Measurements from ENCODE around the gene TPRX1.

Gene TPRX1

DNA sequence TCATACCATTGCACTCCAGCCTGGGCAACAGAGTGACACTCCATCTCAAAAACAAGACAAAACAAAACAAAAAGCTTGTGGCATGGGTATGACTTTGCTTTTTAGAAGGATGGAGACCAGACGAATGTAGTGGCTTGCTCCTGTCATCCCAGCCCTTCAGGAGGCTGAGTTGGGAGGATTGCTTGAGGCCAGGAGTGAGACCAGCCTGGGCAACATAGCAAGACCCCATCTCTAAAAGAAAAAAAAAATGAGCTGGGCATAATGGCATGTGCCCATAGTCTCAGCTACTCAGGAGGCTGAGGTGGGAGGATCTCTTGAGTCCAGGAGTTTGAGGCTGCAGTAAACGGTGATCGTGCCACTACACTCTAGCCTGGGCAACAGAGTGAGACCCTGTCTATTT lies 42.2 kb downstream of the TPRX1 start:
- in situ Hi-C loops (cut with MboI; ENCODE audit: low sequenced_read_pairs, unreplicated experiment): no loop called here
- no peak for DNase-seq (ENCODE audit: low spot score)
- TF ChIP-seq, protein P1, sequence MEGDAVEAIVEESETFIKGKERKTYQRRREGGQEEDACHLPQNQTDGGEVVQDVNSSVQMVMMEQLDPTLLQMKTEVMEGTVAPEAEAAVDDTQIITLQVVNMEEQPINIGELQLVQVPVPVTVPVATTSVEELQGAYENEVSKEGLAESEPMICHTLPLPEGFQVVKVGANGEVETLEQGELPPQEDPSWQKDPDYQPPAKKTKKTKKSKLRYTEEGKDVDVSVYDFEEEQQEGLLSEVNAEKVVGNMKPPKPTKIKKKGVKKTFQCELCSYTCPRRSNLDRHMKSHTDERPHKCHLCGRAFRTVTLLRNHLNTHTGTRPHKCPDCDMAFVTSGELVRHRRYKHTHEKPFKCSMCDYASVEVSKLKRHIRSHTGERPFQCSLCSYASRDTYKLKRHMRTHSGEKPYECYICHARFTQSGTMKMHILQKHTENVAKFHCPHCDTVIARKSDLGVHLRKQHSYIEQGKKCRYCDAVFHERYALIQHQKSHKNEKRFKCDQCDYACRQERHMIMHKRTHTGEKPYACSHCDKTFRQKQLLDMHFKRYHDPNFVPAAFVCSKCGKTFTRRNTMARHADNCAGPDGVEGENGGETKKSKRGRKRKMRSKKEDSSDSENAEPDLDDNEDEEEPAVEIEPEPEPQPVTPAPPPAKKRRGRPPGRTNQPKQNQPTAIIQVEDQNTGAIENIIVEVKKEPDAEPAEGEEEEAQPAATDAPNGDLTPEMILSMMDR (IDR thresholded peaks at IDR 0.05; ENCODE audit: borderline replicate concordance, control extremely low read depth, extremely low read depth, insufficient read depth, missing control alignments): no peak

DNA sequence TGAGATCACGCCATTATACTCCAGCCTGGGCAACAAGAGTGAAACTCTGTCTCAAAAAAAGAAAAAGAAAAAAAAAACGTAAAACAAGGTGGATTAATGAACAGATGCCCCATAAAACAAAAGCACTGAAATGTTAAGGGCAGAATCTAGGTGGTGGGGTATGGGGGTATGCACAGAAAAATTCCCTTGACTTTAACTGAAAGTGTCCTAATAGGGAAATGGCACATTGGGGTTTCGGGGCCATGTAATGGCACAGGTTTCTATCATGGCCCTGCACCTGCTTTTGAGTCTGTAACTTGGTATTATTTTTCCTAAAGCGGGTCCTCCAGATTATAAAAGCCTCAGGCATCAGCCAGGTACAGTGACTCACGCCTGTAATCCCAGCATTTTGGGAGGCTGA lies 42.8 kb downstream of the TPRX1 start:
- TF ChIP-seq, protein P1 (IDR thresholded peaks at IDR 0.05; ENCODE audit: borderline replicate concordance, control extremely low read depth, extremely low read depth, insufficient read depth, missing control alignments): no peak
- in situ Hi-C loops (cut with MboI; ENCODE audit: low sequenced_read_pairs, unreplicated experiment): no loop called here
- DNase-seq (ENCODE audit: low spot score): no peak

DNA sequence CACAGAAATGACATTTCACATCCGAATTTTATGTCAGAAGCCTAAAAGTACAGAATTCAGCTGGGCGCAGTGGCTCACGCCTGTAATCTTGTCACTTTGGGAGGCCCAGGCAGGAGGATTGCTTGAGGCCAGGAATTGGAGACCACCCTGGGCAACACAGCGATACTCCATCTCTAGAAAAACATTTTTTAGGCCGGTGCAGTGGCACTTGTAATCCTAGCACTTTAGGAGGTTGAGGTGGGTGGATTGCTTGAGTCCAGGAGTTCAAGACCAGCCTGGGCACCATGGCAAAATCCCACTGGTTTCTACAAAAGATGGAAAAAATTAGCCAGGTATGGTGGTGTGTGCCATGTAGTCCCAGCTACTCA lies 43.7 kb downstream of the TPRX1 start:
- in situ Hi-C loops (cut with MboI; ENCODE audit: low sequenced_read_pairs, unreplicated experiment): no loop called here
- DNase-seq (ENCODE audit: low spot score): no peak

DNA sequence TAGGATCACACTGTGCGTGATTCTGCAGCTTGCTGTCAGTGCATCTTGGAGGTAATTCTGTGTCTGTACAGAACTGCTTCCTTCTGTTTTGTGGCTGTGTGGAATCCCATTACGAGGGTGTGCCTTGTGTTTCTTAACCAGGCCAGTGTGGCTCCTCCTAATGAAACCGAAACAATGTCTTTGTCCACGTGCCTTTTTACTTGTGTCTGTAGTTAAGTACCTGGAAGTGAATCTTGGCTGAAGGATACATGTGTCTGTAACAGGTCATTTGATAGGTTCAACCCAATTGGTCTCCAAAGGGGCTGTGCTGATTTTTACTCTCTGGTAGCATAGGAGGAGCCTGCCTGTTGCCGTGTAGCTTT lies 45.9 kb downstream of the TPRX1 start:
- TF ChIP-seq, protein P1 (IDR thresholded peaks at IDR 0.05; ENCODE audit: borderline replicate concordance, control extremely low read depth, extremely low read depth, insufficient read depth, missing control alignments): no peak
- peak; percentile 3 for DNase-seq (ENCODE audit: low spot score)
- in situ Hi-C loops (cut with MboI; ENCODE audit: low sequenced_read_pairs, unreplicated experiment): no loop called here

More for the DNA sequence above, 43.7 kb downstream of the TPRX1 start:
- TF ChIP-seq, protein P1 (IDR thresholded peaks at IDR 0.05; ENCODE audit: borderline replicate concordance, control extremely low read depth, extremely low read depth, insufficient read depth, missing control alignments): no peak

DNA sequence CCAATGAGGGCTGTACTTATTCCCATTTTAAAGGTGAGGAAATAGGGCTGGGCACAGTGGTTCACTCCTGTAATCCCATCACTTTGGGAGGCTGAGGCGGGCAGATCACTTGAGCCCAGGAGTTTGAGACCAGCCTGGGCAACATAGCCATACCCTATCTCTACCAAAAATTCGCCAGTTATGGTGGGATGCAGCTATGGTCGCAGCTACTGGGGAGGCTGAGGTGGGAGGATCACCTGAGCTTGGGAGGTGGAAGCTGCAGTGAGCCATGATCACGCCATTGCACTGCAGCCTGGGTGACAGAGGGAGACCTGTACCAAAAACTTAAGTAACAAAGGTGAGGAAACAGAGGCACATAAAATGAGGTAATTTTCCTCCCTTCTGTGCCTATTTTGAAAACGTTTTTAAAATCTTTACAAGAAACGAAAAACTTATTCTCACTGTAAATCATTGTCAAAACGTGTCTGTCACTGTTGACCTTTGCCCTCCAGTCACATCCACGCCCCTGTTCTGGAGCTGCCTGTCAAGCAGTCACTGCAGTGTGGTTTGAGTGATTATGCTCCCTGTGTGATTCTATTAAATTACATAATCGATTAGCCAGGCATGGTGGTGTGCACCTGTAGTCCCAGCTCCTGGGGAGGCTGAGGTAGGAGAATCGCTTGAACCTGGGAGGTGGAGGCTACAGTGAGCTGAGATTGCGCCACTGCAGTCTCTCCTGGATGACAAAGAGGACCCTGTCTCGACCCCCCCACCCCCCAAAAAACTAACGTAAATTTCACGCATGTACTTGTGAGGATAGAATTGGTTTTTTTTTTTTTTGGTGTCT lies 46.5 kb downstream of the TPRX1 start:
- in situ Hi-C loops (cut with MboI; ENCODE audit: low sequenced_read_pairs, unreplicated experiment): no loop called here
- no peak for DNase-seq (ENCODE audit: low spot score)
- TF ChIP-seq, protein P1 (IDR thresholded peaks at IDR 0.05; ENCODE audit: borderline replicate concordance, control extremely low read depth, extremely low read depth, insufficient read depth, missing control alignments): no peak

DNA sequence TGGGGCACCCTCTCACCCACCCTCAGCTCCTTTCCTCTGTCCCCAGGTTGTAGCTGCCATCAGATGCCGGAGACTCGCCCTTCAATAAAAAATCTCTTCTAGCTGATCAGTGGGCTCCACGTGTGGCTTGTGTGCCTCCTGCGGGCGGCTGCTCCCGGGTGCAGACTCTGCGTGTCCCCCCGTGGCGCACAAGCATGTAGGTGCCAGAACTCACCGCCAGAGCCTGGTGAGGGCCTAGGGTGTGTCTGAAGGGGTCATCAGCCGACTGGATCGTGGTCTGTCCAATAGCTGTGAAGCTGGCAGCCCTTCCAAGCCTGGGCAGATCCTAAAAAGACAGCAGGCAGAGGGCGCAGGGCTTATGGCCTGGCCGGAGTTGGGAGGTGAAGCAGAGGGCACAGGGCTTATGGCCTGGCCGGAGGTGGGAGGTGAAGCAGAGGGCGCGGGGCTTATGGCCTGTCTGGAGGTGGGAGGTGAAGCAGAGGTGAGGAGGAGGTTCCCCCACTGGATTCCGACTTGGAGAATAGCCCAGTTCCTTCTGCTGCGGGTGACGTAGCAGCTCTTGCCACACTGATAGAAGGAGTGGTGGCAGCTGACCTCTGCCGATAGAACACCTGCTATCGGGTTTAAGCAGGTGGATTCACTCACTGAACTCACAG lies 47.3 kb downstream of the TPRX1 start:
- in situ Hi-C loops (cut with MboI; ENCODE audit: low sequenced_read_pairs, unreplicated experiment): no loop called here
- TF ChIP-seq, protein P1 (IDR thresholded peaks at IDR 0.05; ENCODE audit: borderline replicate concordance, control extremely low read depth, extremely low read depth, insufficient read depth, missing control alignments): no peak
- peak; percentile 8 for DNase-seq (ENCODE audit: low spot score)
